ENCODE results near the gene EIF4B. TPM values are rescaled to one million over a fixed set of nuclear protein-coding genes. Genes with fewer than 3 reads are reported as not detected.
"Not testable (repeated sequence)": the region's sequence is repeated elsewhere in the genome, so short reads cannot be mapped to it uniquely, and the experiment has no call there.

Gene EIF4B
- total RNA-seq, 1 donor from 2014 or later: 833 TPM

- Histone ChIP-seq H3F3A (ENCODE audit: low read depth) (peaks cover 36% of the 10 kb centered on the region), H3K4me1 (peaks cover 26% of the 10 kb centered on the region), H3K4me3 (peak overlapping the region; percentile 85), H2AFZ (replicated peaks) (no peak overlapping the region), H3K79me2 (ENCODE audit: low read depth) (peaks cover 70% of the 10 kb centered on the region), H3K9ac (peak overlapping the region; percentile 92), H3K27me3 (no peaks in the 10 kb centered on the region), H3K4me2 (peak overlapping the region; percentile 88), H3K27ac (no peak overlapping the region), H4K20me1 (ENCODE audit: low read depth) (peaks cover 55% of the 10 kb centered on the region), H3K9me3 (ENCODE audit: low read depth) (no peaks in the 10 kb centered on the region), H3K36me3 (peaks cover 2% of the 10 kb centered on the region)
- peaks cover 26% of the 10 kb centered on the region for H3K4me1 Mint-ChIP-seq
- peaks cover 29% of the 10 kb centered on the region for H3K36me3 Mint-ChIP-seq
- peaks cover 2% of the 10 kb centered on the region for H3K9me3 Mint-ChIP-seq
- H3K27ac Mint-ChIP-seq: no peak overlapping the region
- H3K4me3 Mint-ChIP-seq: peak overlapping the region; percentile 99
- no peak for TF ChIP-seq EZH2phosphoT487 (IDR thresholded peaks at IDR 0.05)
- TF ChIP-seq EZH2 (IDR thresholded peaks at IDR 0.05): no peak
- TF ChIP-seq CTCF (IDR thresholded peaks at IDR 0.05): no peak
- no peak for DNase-seq (ENCODE audit: low spot score)
- peaks cover 3% of the 10 kb centered on the region for H3K27me3 Mint-ChIP-seq (ENCODE audit: insufficient read depth, low read depth)
These were observed 1.1 kb downstream of the EIF4B start for GRCh38 chr12:53007343-53007742.

GRCh38 chr12:53008760-53009159 lies 2.5 kb downstream of the EIF4B start:
- not testable (repeated sequence) for H3K27ac ChIP-seq; H3K9me3 Mint-ChIP-seq; DNase-seq (ENCODE audit: low spot score); H2AFZ ChIP-seq (replicated peaks); H3K27me3 ChIP-seq; H3K27me3 Mint-ChIP-seq (ENCODE audit: insufficient read depth, low read depth); H3K36me3 ChIP-seq; H3K27ac Mint-ChIP-seq; H3K9ac ChIP-seq; H3K9me3 ChIP-seq (ENCODE audit: low read depth)
- Mint-ChIP-seq H3K4me3 (peak overlapping the region; percentile 38), H3K36me3 (peaks cover 35% of the 10 kb centered on the region), H3K4me1 (peaks cover 26% of the 10 kb centered on the region)
- Histone ChIP-seq H3K79me2 (ENCODE audit: low read depth) (peaks cover 84% of the 10 kb centered on the region), H3K4me2 (peak overlapping the region; percentile 88), H4K20me1 (ENCODE audit: low read depth) (peaks cover 66% of the 10 kb centered on the region), H3F3A (ENCODE audit: low read depth) (peaks cover 31% of the 10 kb centered on the region), H3K4me1 (peaks cover 26% of the 10 kb centered on the region), H3K4me3 (peak overlapping the region; percentile 85)

GRCh38 chr12:53010955-53011354 lies 4.7 kb downstream of the EIF4B start:
- Histone ChIP-seq H2AFZ (replicated peaks) (no peak overlapping the region), H3F3A (ENCODE audit: low read depth) (peaks cover 20% of the 10 kb centered on the region), H3K9me3 (ENCODE audit: low read depth) (no peaks in the 10 kb centered on the region), H3K27me3 (no peaks in the 10 kb centered on the region), H3K9ac (no peak overlapping the region), H3K4me1 (peaks cover 18% of the 10 kb centered on the region), H3K4me2 (no peak overlapping the region), H3K4me3 (no peak overlapping the region), H3K36me3 (peaks cover 2% of the 10 kb centered on the region), H3K27ac (no peak overlapping the region), H3K79me2 (ENCODE audit: low read depth) (peaks cover 97% of the 10 kb centered on the region), H4K20me1 (ENCODE audit: low read depth) (peaks cover 88% of the 10 kb centered on the region)
- Mint-ChIP-seq H3K27ac (no peak overlapping the region), H3K4me1 (peaks cover 14% of the 10 kb centered on the region), H3K9me3 (peaks cover 2% of the 10 kb centered on the region), H3K27me3 (ENCODE audit: insufficient read depth, low read depth) (peaks cover 3% of the 10 kb centered on the region), H3K4me3 (no peak overlapping the region), H3K36me3 (peaks cover 35% of the 10 kb centered on the region)
- DNase-seq (ENCODE audit: low spot score): no peak
- TF ChIP-seq EZH2phosphoT487 (IDR thresholded peaks at IDR 0.05): no peak
- TF ChIP-seq EZH2 (IDR thresholded peaks at IDR 0.05): no peak
- no peak for TF ChIP-seq CTCF (IDR thresholded peaks at IDR 0.05)

- peaks cover 2% of the 10 kb centered on the region for H3K27me3 Mint-ChIP-seq (ENCODE audit: insufficient read depth, low read depth)
- Histone ChIP-seq H3F3A (ENCODE audit: low read depth) (peaks cover 15% of the 10 kb centered on the region), H3K79me2 (ENCODE audit: low read depth) (peaks cover 100% of the 10 kb centered on the region), H4K20me1 (ENCODE audit: low read depth) (peaks cover 97% of the 10 kb centered on the region), H3K9ac (no peak overlapping the region), H3K4me1 (peaks cover 18% of the 10 kb centered on the region), H3K36me3 (peaks cover 2% of the 10 kb centered on the region), H3K9me3 (ENCODE audit: low read depth) (no peaks in the 10 kb centered on the region), H3K27ac (no peak overlapping the region), H2AFZ (replicated peaks) (no peak overlapping the region), H3K4me2 (no peak overlapping the region), H3K27me3 (no peaks in the 10 kb centered on the region), H3K4me3 (no peak overlapping the region)
- no peak overlapping the region for H3K4me3 Mint-ChIP-seq
- peaks cover 13% of the 10 kb centered on the region for H3K4me1 Mint-ChIP-seq
- no peak overlapping the region for H3K27ac Mint-ChIP-seq
- peaks cover 34% of the 10 kb centered on the region for H3K36me3 Mint-ChIP-seq
- no peak for DNase-seq (ENCODE audit: low spot score)
- no peak for TF ChIP-seq EZH2phosphoT487 (IDR thresholded peaks at IDR 0.05)
- TF ChIP-seq EZH2 (IDR thresholded peaks at IDR 0.05): no peak
- TF ChIP-seq CTCF (IDR thresholded peaks at IDR 0.05): no peak
- peaks cover 2% of the 10 kb centered on the region for H3K9me3 Mint-ChIP-seq
These were observed 5.6 kb downstream of the EIF4B start for GRCh38 chr12:53011889-53012288.

Data from neural progenitor cell (in vitro differentiated cells).